HG03025 (cell line): ENCODE measurements around the gene CASP2.
"Not testable (repeated sequence)": the region's sequence is repeated elsewhere in the genome, so short reads cannot be mapped to it uniquely, and the experiment has no call there.

Experiments
- ATAC-seq: cut with Tn5 transposase; IDR thresholded peaks from one replicate; pipeline ENCODE4 v1.9.1; 2021; ENCODE audit warnings: mild to moderate bottlenecking, moderate library complexity; ENCODE audit not compliant: unreplicated experiment, low FRiP score

Gene CASP2

DNA sequence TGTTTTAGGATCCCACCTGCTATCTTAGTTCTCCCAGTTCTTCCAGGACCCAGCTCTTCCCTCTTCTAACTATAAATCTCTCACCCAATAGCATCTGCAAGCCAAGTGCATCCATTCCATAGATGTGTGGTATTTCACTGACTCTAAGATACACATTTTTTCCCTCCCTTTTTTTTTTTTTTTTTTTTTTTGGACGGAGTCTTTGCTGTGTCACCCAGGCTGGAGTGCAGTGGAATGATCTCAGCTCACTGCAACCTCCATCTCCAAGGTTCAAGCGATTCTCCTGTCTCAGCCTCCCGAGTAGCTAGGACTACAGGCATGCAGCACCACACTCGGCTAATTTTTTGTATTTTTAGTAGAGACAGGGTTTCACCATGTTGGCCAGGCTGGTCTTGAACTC lies 1.7 kb downstream of the CASP2 start:
- ATAC-seq: not testable (repeated sequence)

DNA sequence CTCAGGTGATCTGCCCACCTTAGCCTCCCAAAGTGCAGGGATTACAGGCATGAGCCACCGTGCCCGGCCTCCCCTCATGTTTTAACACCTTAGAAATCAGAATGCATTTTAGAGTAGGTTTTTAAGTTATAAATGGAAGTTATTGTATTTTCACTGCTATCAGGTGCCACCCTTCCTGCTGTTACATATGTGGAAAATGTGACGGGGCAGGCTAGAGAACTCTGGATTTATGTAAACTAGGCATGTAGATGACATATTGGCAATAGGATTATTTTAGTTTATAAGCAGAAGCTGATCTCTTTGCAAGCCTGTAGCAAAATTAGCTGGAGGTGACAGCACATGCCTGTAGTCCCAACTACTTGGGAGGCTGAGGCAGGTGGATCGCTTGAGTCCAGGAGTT lies 2.1 kb downstream of the CASP2 start:
- no peak for ATAC-seq

DNA sequence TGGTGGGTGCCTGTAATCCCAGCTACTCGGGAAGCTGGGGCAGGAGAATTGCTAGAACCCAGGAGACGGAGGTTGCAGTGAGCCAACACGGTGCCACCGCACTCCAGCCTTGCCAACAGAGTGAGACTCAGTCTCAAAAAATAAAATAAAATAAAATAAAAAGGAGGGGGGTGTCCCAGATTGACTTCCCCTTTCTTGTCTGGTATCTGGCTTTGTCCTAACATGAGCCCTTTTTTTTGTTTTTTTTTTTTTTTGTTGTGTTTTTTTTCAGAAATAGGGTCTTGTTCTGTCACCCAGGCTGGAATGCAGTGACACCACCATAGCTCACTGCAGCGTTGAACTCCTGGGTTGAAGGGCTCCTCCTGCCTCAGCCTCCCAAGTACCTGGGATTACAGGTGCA lies 4.7 kb downstream of the CASP2 start:
- ATAC-seq: no peak

DNA sequence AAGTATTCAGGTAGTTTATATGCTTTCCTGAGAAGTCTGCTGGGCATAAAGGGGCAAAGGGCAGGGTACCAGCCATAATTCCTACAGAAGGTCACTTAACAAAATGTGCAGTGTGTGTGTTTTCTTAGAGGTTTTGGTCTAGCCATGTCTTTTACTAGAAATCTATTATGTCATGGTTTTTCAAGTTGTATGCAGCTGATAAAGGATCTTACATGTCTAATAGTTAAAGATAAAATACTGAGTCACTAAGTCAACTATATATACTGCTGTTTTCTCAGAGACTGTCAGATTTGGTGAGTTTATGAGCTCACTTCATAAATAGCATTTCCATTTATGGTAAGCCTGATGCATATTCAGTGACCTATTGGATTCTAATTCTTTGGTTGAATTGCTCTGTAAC lies 7.7 kb downstream of the CASP2 start:
- no peak for ATAC-seq

DNA sequence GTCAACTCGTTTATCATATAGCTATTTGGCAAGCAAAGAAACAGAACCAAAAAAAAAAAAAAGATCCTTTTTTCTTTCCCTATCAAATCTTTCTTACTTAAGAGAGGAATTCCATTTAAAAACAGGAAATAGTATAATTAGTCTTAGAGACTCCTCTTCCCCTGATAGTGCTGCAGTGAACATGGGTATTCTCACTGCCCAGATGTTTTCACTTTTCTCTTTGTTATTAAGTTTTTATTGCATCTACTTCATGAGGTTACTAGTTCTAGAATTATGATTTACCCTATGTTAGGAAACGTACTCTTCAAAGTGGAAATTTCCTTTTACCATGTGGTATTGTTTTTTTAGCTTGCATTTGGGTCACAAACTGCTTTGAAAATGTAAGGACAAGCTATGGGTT lies 8.5 kb downstream of the CASP2 start:
- no peak for ATAC-seq

DNA sequence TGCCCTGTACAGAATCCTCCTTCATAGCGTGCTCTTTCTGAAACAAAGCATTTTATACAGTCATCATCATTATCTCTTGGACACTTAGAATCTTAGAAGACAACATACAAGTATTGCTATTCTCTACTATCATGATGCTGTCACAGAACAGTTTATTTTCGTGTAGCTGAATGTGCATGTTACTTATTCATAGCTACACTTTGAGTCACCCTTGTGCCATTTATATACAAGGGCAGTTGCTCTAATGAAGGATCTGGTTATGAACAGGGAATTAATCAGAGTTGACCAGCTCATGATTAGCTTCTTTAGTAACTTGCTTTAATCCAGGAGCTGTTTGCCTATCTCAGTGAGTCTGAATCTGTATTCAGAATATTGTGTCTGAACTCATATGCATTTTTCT lies 11.2 kb downstream of the CASP2 start:
- no peak for ATAC-seq

DNA sequence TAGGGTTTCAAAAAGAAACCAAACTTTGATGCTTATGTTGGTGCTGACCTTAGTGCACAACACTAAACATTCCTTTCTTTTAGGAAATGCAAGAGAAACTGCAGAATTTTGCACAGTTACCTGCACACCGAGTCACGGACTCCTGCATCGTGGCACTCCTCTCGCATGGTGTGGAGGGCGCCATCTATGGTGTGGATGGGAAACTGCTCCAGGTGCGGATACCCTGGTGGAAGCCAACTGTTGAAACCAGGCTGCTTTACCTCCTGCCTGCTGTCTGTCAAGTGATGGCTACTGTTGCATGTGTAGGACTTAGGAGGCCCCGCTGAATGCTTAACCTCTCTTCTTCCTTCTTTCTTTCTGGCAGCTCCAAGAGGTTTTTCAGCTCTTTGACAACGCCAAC lies 11.7 kb downstream of the CASP2 start:
- no peak for ATAC-seq

DNA sequence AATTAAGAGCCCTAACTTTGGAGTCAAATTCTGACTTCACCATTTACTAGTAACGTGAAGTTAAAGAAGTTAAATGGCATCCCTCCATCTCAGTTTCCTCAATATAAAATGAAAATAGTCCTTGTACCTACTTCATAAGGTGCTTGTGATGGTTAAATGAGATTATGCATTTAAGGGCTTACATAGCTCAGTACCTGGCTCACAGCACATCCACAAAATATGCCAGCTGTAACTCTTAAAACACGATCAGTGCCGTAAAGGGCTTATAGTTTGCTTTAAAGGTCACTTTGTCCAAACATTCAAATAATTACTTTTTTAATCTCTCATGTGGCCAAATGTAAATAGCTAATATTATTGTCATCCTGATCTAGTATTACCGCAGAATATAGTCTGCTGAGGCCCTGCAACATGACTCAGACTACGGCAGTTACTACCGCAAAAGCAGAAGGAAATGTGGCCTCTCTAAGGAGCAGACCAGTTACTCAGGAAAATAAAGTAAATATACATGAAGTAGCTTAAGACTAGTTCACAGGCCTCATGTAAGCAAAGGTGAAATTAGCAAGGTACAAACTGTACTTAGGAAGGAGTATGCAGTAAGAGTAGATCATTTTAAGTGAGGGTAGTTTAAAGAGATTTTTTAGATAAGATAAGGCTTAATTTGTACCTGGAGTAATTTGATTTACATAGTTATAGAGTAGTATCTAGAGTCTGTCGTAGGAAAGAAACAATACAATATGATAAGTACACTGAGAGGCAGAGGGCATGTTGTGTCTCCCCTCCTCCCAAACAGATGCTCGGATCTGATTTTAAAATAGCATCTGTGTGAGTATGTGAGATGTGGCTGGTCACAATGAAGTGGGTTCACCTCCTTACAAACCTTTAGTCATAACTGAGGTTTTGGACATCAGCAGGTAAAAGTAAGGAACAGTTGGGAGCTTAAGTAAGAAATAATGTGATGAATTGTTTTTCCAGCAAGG lies 13.1 kb downstream of the CASP2 start:
- no peak for ATAC-seq

DNA sequence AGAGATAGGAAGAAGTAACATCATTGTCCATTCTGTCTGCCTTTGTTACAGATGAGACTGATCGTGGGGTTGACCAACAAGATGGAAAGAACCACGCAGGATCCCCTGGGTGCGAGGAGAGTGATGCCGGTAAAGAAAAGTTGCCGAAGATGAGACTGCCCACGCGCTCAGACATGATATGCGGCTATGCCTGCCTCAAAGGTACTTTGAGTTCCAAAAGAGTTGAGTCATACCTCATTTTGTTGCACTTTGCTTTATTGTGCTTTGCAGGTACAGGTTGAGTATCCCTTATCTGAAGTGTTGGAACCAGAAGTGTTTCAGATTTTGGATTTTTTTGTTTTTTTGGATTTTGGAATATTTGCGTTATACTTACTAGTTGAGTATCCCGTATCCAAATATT lies 15.6 kb downstream of the CASP2 start:
- ATAC-seq: no peak

DNA sequence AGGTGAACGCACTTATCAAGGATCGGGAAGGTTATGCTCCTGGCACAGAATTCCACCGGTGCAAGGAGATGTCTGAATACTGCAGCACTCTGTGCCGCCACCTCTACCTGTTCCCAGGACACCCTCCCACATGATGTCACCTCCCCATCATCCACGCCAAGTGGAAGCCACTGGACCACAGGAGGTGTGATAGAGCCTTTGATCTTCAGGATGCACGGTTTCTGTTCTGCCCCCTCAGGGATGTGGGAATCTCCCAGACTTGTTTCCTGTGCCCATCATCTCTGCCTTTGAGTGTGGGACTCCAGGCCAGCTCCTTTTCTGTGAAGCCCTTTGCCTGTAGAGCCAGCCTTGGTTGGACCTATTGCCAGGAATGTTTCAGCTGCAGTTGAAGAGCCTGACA lies 16.8 kb downstream of the CASP2 start:
- no peak for ATAC-seq

DNA sequence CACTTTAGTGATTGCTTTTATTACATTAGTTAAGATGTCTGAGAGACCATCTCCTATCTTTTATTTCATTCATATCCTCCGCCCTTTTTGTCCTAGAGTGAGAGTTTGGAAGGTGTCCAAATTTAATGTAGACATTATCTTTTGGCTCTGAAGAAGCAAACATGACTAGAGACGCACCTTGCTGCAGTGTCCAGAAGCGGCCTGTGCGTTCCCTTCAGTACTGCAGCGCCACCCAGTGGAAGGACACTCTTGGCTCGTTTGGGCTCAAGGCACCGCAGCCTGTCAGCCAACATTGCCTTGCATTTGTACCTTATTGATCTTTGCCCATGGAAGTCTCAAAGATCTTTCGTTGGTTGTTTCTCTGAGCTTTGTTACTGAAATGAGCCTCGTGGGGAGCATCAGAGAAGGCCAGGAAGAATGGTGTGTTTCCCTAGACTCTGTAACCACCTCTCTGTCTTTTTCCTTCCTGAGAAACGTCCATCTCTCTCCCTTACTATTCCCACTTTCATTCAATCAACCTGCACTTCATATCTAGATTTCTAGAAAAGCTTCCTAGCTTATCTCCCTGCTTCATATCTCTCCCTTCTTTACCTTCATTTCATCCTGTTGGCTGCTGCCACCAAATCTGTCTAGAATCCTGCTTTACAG lies 17.4 kb downstream of the CASP2 start:
- no peak for ATAC-seq

DNA sequence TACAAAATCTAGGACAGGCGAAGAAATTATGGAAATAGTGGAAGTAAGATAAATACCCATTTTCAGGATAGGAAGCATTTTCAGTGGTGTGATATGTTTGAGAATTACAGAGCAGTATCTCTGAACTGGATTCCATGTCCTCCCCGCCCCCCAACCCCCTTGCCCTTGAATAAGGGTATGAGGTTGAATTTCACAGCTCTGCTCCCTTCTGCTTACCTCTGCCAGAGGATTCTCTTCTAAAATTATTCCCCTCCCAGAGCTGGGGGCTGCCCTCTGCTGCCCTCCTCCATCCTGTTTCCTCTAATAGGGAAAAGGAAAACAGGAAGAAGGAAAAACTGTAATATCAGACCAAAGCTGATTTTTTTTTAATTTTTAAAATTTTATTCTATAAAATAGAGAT lies 20.5 kb downstream of the CASP2 start:
- no peak for ATAC-seq

DNA sequence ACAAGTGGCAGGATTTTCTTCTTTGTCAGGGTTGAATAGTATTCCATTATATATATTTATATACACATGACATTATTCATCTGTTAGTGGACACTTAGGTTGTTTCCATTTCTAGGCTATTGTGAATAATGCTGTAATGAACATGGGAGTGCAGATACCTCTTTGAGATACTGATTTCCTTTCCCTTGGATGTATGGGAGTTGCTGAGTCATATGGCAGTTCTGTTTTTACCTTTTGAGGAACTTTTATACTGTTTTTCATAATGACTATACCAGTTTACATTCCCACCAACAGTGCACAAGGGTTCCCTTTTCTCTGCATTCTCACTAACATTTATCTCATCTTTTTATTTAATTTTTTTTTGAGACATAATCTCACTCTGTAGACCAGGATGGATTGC lies 26.0 kb downstream of the CASP2 start:
- no peak for ATAC-seq

DNA sequence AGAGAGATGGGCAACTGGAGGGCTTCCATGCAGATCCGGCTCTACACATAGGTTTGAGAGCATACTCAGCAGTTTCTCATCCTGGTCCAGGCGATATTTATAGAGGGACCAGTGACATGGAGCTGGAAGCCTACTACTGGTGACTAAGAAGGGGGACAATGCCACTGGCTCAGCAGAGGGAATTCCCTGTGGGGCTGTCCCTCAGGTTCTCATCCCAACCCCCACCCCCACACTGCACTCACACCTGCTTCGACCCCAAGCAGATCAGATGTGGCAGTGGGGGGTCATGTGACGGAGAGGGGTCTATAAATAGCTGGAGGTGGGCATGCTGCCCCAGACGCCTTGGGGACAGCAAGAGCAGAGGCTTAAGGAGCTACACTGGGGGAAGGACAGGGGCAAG lies 27.6 kb downstream of the CASP2 start, which contains the start of gene CLCN1:
Gene CLCN1 (plus strand): TSS at position 336 of the 400 bp plus-strand sequence. CDS start 102 bp downstream, outside the sequence.
- no peak for ATAC-seq

DNA sequence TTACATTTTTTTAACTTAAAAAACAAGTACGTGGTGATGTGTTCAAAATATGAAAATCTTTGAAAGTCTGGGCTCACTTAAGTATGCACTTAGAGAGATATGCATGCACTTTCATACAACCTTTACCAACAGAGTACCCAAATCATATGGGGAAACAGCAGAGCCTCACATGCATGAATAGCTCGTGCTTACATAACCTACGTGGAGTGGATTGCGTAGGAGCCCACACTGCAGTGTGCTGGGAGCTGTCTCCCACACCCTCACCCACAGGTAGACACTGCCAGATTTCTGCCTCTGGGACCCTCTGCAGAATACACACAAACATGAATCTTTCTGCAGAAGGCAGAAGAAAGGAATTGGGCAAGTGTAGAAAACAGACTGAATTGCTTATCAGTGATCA lies 28.3 kb downstream of the CASP2 start:
- ATAC-seq: no peak

DNA sequence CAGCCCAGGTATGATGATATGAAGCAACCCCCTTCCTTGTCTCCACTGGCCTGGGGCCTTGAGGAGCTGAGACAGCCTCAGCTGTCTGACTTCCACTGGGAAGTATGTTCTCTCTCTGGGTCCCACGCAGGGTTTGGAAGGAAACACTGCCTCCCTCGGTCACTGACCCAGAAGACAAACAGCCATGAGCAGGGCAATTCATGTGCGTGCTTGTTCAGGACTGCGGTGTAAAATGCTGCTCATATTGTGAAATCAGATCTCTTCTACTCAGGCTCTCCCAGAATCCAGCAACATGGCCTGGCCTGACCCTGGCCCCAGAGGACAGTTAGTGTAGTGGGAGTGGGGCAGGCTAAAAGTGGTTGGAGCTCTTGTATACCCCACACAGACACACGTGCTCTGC lies 30.5 kb downstream of the CASP2 start:
- no peak for ATAC-seq

DNA sequence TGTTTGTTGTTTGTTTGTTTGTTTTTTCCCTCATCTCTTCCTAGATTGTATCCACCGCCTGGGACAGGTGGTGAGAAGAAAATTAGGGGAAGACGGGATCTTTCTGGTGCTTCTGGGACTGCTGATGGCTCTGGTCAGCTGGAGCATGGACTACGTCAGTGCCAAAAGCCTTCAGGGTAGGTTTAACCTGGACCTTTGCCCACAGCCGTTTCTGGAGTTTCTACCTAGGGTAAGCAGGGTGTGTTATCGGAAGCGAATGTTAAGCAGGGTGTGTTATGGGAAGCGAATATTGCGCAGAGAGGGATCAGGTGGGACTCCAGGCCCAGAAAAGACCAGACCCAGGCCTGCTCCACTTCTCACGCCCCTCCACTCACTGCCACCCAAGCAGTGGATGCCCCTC lies 32.5 kb downstream of the CASP2 start:
- ATAC-seq: no peak

DNA sequence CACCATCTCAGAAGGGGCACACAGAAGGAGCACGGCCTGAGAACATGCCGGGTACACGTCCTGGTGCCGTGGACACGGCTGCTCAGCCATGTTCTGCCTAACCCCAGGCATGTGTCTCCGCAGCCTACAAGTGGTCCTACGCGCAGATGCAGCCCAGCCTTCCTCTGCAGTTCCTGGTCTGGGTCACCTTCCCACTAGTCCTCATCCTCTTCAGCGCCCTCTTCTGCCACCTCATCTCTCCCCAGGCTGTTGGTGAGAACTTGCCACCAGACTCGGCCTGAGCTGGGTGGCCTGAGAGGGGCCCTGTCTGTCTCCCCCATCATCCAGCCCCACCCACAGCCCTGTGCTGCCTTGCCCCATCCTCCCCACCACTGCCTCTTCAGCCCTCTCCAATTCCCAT lies 33.1 kb downstream of the CASP2 start:
- no peak for ATAC-seq

DNA sequence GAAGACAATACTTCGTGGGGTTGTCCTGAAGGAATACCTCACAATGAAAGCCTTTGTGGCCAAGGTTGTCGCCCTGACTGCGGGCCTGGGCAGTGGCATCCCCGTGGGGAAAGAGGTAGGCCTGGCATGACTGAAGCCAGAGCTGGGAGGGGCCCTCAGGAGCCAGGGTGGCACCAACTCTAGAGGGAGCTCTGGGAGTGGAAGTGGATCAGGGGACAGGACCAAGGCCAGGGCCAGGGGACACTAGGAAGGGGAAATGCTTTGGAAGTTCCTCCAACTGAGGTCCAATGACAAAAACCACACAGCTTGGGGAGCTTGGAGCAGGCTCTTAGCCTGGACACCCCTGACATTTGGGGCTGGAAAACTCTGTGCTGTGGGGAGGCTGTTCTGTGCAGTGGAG lies 33.6 kb downstream of the CASP2 start:
- no peak for ATAC-seq

DNA sequence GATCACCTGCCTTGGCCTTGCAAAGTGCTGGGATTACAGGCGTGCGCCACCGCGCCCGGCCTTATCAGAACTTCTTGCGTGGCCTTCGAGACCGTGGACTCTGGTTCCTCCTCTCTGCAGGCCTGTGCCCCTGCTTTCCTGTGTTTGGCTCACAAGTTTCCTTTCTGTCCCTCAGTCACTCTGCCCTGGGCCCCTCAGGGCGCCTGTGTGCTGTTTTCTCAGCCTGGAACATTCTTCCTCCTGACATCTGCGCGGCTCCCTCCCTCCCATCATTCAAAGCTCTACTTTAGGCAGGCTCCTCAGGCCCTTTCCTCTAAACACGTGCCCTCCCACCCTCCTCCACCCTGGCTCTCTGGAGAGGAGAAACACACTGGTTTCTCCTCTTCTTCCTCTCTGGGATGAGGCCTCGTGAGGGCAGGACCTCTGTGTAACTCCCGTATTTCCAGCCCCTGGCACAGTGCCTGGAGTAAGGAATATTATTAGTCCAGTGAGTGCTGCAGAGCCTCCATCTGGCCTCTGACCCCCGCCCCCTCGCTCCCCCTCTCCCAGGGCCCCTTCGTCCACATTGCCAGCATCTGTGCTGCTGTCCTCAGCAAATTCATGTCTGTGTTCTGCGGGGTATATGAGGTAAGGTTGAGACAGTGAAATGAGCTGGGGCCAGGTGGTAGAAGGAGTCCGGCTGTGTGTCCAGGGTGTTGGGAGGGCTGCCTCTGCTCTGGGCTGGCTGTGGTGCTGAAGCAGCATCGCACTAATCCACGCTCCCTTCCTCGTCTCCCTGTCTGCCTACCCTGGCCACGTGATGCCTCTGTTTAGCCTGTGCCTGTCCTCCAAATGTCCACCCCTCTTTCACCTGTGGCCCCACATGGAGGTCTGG lies 34.8 kb downstream of the CASP2 start:
- ATAC-seq: no peak

DNA sequence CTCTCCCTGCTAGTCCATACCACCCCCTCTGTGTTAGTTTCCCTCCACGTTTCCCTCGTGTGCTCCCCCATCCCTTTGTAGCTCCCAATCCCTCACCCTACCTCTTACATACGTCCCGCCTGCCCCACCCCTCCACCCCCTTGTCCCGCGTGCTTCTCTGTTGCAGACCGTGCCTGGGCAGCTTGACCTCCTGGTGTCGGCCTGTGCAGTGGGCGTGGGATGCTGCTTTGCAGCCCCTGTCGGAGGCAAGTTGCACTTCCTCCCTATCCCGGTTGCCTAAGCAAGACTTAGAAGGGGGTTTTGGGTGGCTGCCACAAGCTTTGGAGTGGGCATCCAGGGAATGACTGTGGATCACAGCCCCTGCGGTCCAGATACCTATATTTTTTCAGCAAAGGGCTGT lies 35.5 kb downstream of the CASP2 start:
- ATAC-seq: no peak
